Caco-2 (cell line): ENCODE data around the gene RAB30. TPM values are rescaled to one million over a fixed set of nuclear protein-coding genes. Genes with fewer than 3 reads are reported as not detected.

Experiments
- BruUV-seq: library from RNA; stranded (reverse); fragments of 400-500 nt; replicated peaks from 2 replicates; lab custom pipeline; 2021; lab: Mats Ljungman, UMichigan
- CTCF ChIA-PET: fragments of 300-600 bp; sonication (Branson Sonifier 250); formaldehyde crosslinking; loops from one replicate; lab custom pipeline; 2022; ENCODE audit warnings: antibody characterized with exemption; lab: Charles Lee
- POLR2A ChIA-PET: fragments of 300-600 bp; sonication (Branson Sonifier 250); formaldehyde crosslinking; loops from one replicate; lab custom pipeline; 2022; ENCODE audit warnings: antibody characterized with exemption; lab: Charles Lee
- DNase-seq, 2 experiments: peaks; one replicate each; pipeline versions ENCODE4 v3.0.0 to v3.0.0-alpha.2; 2020 to 2022
- H3K27me3 ChIP-seq: replicated peaks from 2 replicates; pipeline ENCODE4 v1.6.0; 2011; ENCODE audit warnings: low read length; ENCODE audit not compliant: control insufficient read depth, insufficient read depth
- H3K36me3 ChIP-seq: 2 replicates; pipeline ENCODE4 v1.5.1; 2011; ENCODE audit warnings: low read length; ENCODE audit not compliant: control insufficient read depth, insufficient read depth
- H3K4me1 ChIP-seq: fragments of 250-450 bp; sonication (Bioruptor Pico); 2 replicates; pipeline ENCODE4 v1.5.1; 2020; ENCODE audit warnings: mild to moderate bottlenecking
- H3K4me3 ChIP-seq: 2 replicates; pipeline ENCODE4 v1.5.1; 2011; ENCODE audit warnings: low read depth, mild to moderate bottlenecking, control low read depth, low read length
- H3K9me3 ChIP-seq: fragments of 250-450 bp; sonication (Bioruptor Pico); 2 replicates; pipeline ENCODE4 v1.5.1; 2020; ENCODE audit warnings: mild to moderate bottlenecking, moderate library complexity
- H3K27ac Mint-ChIP-seq: one replicate; pipeline ENCODE4 v1.8.0; 2022; ENCODE audit warnings: mixed read lengths; ENCODE audit not compliant: unreplicated experiment
- H3K27me3 Mint-ChIP-seq: one replicate; pipeline ENCODE4 v1.8.0; 2022; ENCODE audit warnings: mixed read lengths; ENCODE audit not compliant: insufficient read depth, unreplicated experiment
- H3K36me3 Mint-ChIP-seq: one replicate; pipeline ENCODE4 v1.8.0; 2022; ENCODE audit warnings: mild to moderate bottlenecking, mixed read lengths; ENCODE audit not compliant: insufficient read depth, unreplicated experiment
- H3K4me1 Mint-ChIP-seq: one replicate; pipeline ENCODE4 v1.8.0; 2022; ENCODE audit warnings: low read depth, mixed read lengths; ENCODE audit not compliant: unreplicated experiment
- H3K4me3 Mint-ChIP-seq: one replicate; pipeline ENCODE4 v1.8.0; 2022; ENCODE audit warnings: mild to moderate bottlenecking, moderate library complexity, mixed read lengths; ENCODE audit not compliant: unreplicated experiment
- H3K9me3 Mint-ChIP-seq: one replicate; pipeline ENCODE4 v1.8.0; 2022; ENCODE audit warnings: mixed read lengths; ENCODE audit not compliant: unreplicated experiment
- CTCF ChIP-seq, 2 experiments: fragments of 200-600 bp in 1 of 2; IDR thresholded peaks; 1 replicate in 1 of 2; 2 replicates in 1 of 2; pipeline versions ENCODE4 v1.5.1 to v1.8.0; 2011 to 2022; ENCODE audit warnings: antibody characterized with exemption in 1 of 2, control low read depth in 1 of 2, inconsistent platforms in 1 of 2, low read depth in 1 of 2, low read length in 1 of 2, mild to moderate bottlenecking in 1 of 2, moderate library complexity in 1 of 2; ENCODE audit not compliant: insufficient read depth in 1 of 2, severe bottlenecking in 1 of 2, unreplicated experiment in 1 of 2
- intact Hi-C: fragments of 100-400 bp; cut with micrococcal nuclease; formaldehyde crosslinking; loops from one replicate; pipeline ENCODE4 v1.10.0; 2022; ENCODE audit not compliant: unreplicated experiment
- total RNA-seq: library from RNA; stranded (reverse); gene quantifications from 2 replicates; pipeline ENCODE4 v1.2.3, GENCODE V29; 2022

Gene RAB30
- total RNA-seq, 1 experiment from 2014 or later, result 13.5 TPM

DNA sequence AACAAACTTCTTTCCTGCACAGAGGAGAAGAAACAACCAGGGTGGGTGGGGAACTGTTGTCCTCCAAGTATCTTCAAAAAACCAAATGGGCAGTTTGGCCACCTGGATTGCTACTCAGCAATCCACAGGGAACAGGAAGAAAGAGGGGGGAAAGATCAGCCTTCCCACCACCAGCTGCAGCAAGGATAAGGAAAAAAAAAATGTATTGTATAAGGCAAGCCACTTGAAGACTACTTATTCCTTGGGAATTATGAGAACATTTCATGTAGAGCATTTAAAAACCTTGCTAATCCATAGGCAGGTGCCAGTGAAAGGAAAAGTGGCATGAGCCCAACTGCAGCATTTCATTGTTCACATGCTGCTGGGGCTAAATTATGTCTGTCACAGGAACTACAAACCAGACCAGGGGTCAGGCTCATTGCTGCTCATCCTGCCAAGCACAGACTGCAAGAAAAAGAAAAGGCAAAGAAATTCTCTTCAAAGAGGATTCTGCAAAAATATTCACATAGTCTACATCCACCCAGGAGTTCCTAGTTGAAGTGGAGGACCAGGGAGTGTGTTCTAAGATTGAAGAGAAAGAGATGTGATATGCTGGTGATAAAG, 2.2 kb downstream of the RAB30 start:
- no peak for DNase-seq
- CTCF ChIA-PET, result interaction anchor here (1.4 to 2.4 kb wide), 2 partner anchors 87 to 147 kb away, joined by 3 to 11 read pairs; partner anchors contain the start of gene PCF11
- Mint-ChIP-seq H3K9me3 (no peaks in the 10 kb centered on the region), H3K4me1 (peaks cover 26% of the 10 kb centered on the region), H3K27ac (peak overlapping the region; percentile 53), H3K27me3 (no peaks in the 10 kb centered on the region), H3K4me3 (no peak overlapping the region), H3K36me3 (peaks cover 12% of the 10 kb centered on the region)
- BruUV-seq, result no TSS peak
- peaks cover 33% of the 10 kb centered on the region for H3K4me1 ChIP-seq
- no peak overlapping the region for H3K4me3 ChIP-seq
- H3K36me3 ChIP-seq, result peaks cover 2% of the 10 kb centered on the region; the same call in 1 of the 2 replicates
- no peaks in the 10 kb centered on the region for H3K27me3 ChIP-seq
- POLR2A ChIA-PET, result interaction anchor here (0.7 to 3.0 kb wide), 3 partner anchors 87 to 235 kb away, joined by 3 to 42 read pairs (median 3); partner anchors contain the start of genes DDIAS and PCF11
- intact Hi-C loops, result loop anchor here (2.0 to 10.0 kb wide), 4 partner anchors 147 to 645 kb away; partner anchors contain the start of gene CCDC90B
- no peaks in the 10 kb centered on the region for H3K9me3 ChIP-seq
- no peak for TF ChIP-seq CTCF (IDR thresholded peaks at IDR 0.05; ENCODE audit: insufficient read depth in 1 of 2, low read depth in 1 of 2, low read length in 1 of 2, severe bottlenecking in 1 of 2, unreplicated experiment in 1 of 2)

DNA sequence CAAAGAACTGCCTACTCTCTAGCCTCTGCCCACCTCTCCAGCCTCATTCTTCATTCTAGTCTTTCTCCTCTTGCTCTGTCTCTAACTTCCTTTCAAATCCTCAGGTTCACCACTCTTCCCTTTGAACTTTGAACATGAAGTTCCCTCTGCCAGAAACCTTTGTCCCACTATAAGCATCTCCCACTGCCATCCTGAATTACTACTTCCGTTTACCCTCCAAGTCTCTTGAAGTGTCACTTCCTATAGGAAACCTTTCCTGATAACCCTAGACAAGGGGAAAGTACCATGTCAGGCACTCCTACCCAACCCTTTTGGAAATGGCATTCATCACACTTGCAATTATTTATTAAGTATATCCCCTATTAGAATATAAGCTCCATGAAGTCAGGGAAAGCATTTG, 3.1 kb downstream of the RAB30 start:
- no peak for TF ChIP-seq CTCF (IDR thresholded peaks at IDR 0.05; ENCODE audit: insufficient read depth in 1 of 2, low read depth in 1 of 2, low read length in 1 of 2, severe bottlenecking in 1 of 2, unreplicated experiment in 1 of 2)
- ChIA-PET POLR2A (no interaction called here), CTCF (interaction anchor here (1.4 kb wide), 1 partner anchor 146 kb away, joined by 3 read pairs; no protein-coding TSS in a partner anchor)
- H3K36me3 Mint-ChIP-seq, result peaks cover 5% of the 10 kb centered on the region
- Histone ChIP-seq H3K4me1 (peaks cover 33% of the 10 kb centered on the region), H3K27me3 (no peaks in the 10 kb centered on the region), H3K9me3 (no peaks in the 10 kb centered on the region), H3K4me3 (no peak overlapping the region), H3K36me3 (no peaks in the 10 kb centered on the region)
- intact Hi-C loops, result no loop called here
- H3K4me1 Mint-ChIP-seq, result peaks cover 28% of the 10 kb centered on the region
- BruUV-seq, result no TSS peak
- H3K9me3 Mint-ChIP-seq, result no peaks in the 10 kb centered on the region
- H3K4me3 Mint-ChIP-seq, result no peak overlapping the region
- DNase-seq, result no peak
- no peak overlapping the region for H3K27ac Mint-ChIP-seq
- no peaks in the 10 kb centered on the region for H3K27me3 Mint-ChIP-seq

DNA sequence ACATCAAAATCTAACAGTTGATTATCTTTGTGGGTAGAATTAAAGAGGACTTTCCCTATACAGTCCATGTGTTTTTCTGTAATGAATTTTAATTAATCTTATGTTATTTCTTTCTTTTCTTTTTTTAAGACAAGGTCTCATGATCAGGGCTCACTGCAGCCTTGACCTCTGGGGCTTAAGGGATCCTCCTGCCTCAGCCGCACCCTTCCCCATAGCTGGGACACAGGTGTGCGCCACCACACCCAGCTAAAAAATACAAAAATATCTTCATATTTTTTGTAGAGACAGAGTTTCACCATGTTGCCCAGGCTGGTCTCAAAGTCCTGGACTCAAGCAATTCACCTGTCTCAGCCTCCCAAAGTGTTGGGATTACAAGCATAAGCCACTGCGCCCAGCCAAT, 7.7 kb downstream of the RAB30 start:
- ChIA-PET POLR2A (interaction anchor here (1.2 kb wide), 1 partner anchor 13 kb away, joined by 11 read pairs; no protein-coding TSS in a partner anchor), CTCF (no interaction called here)
- H3K4me3 ChIP-seq, result no peak overlapping the region
- no TSS peak for BruUV-seq
- no peaks in the 10 kb centered on the region for H3K9me3 ChIP-seq
- H3K4me1 ChIP-seq, result peaks cover 25% of the 10 kb centered on the region
- DNase-seq, result no peak
- no peak overlapping the region for H3K4me3 Mint-ChIP-seq
- H3K9me3 Mint-ChIP-seq, result no peaks in the 10 kb centered on the region
- H3K27me3 ChIP-seq, result no peaks in the 10 kb centered on the region
- H3K4me1 Mint-ChIP-seq, result peaks cover 26% of the 10 kb centered on the region
- H3K36me3 ChIP-seq, result no peaks in the 10 kb centered on the region
- no peaks in the 10 kb centered on the region for H3K27me3 Mint-ChIP-seq
- no peak overlapping the region for H3K27ac Mint-ChIP-seq
- no peaks in the 10 kb centered on the region for H3K36me3 Mint-ChIP-seq
- intact Hi-C loops, result no loop called here
- no peak for TF ChIP-seq CTCF (IDR thresholded peaks at IDR 0.05; ENCODE audit: insufficient read depth in 1 of 2, low read depth in 1 of 2, low read length in 1 of 2, severe bottlenecking in 1 of 2, unreplicated experiment in 1 of 2)
